ENCODE results near the gene COL11A2.

Gene COL11A2

GRCh38 chr6:33168639-33169038 lies 23.6 kb downstream of the COL11A2 start:
- Histone ChIP-seq H3K4me3 (ENCODE audit: low read depth, low read length) (no peak overlapping the region), H3K36me3 (ENCODE audit: control insufficient read depth, insufficient read depth, low read length) (no peaks in the 10 kb centered on the region), H3K27me3 (ENCODE audit: control insufficient read depth, insufficient read depth, low read length) (peaks cover 15% of the 10 kb centered on the region; the same call in 1 of the 2 replicates), H3K4me1 (ENCODE audit: control insufficient read depth, insufficient read depth, low read length) (no peaks in the 10 kb centered on the region), H3K9me3 (ENCODE audit: control insufficient read depth, insufficient read depth, low read depth, low read length) (no peaks in the 10 kb centered on the region), H3K27ac (ENCODE audit: low read depth, low read length) (no peak overlapping the region), H3K9ac (ENCODE audit: low read length) (no peak overlapping the region)

GRCh38 chr6:33168284-33168601 lies 24.0 kb downstream of the COL11A2 start:
- no peaks in the 10 kb centered on the region for H3K9me3 ChIP-seq (ENCODE audit: control insufficient read depth, insufficient read depth, low read depth, low read length)
- H3K36me3 ChIP-seq (ENCODE audit: control insufficient read depth, insufficient read depth, low read length) = no peaks in the 10 kb centered on the region
- peaks cover 16% of the 10 kb centered on the region; the same call in 1 of the 2 replicates for H3K27me3 ChIP-seq (ENCODE audit: control insufficient read depth, insufficient read depth, low read length)
- no peak overlapping the region for H3K4me3 ChIP-seq (ENCODE audit: low read depth, low read length)
- H3K4me1 ChIP-seq (ENCODE audit: control insufficient read depth, insufficient read depth, low read length) = no peaks in the 10 kb centered on the region
- no peak overlapping the region for H3K27ac ChIP-seq (ENCODE audit: low read depth, low read length)
- no peak overlapping the region for H3K9ac ChIP-seq (ENCODE audit: low read length)

- no peaks in the 10 kb centered on the region for H3K36me3 ChIP-seq (ENCODE audit: control insufficient read depth, insufficient read depth, low read length)
- H3K27ac ChIP-seq (ENCODE audit: low read depth, low read length) = no peak overlapping the region
- no peaks in the 10 kb centered on the region for H3K4me1 ChIP-seq (ENCODE audit: control insufficient read depth, insufficient read depth, low read length)
- H3K27me3 ChIP-seq (ENCODE audit: control insufficient read depth, insufficient read depth, low read length) = peaks cover 18% of the 10 kb centered on the region
- no peak overlapping the region for H3K4me3 ChIP-seq (ENCODE audit: low read depth, low read length)
- no peaks in the 10 kb centered on the region for H3K9me3 ChIP-seq (ENCODE audit: control insufficient read depth, insufficient read depth, low read depth, low read length)
- no peak overlapping the region for H3K9ac ChIP-seq (ENCODE audit: low read length)
Observed at GRCh38 chr6:33167374-33168283, 24.6 kb downstream of the COL11A2 start.

GRCh38 chr6:33166811-33167210 lies 25.5 kb downstream of the COL11A2 start:
- Histone ChIP-seq H3K27ac (ENCODE audit: low read depth, low read length) (no peak overlapping the region), H3K4me3 (ENCODE audit: low read depth, low read length) (no peak overlapping the region), H3K9me3 (ENCODE audit: control insufficient read depth, insufficient read depth, low read depth, low read length) (no peaks in the 10 kb centered on the region), H3K36me3 (ENCODE audit: control insufficient read depth, insufficient read depth, low read length) (no peaks in the 10 kb centered on the region), H3K4me1 (ENCODE audit: control insufficient read depth, insufficient read depth, low read length) (peaks cover 6% of the 10 kb centered on the region; the same call in 1 of the 2 replicates), H3K27me3 (ENCODE audit: control insufficient read depth, insufficient read depth, low read length) (peaks cover 26% of the 10 kb centered on the region), H3K9ac (ENCODE audit: low read length) (no peak overlapping the region)

- Histone ChIP-seq H3K36me3 (ENCODE audit: control insufficient read depth, insufficient read depth, low read length) (no peaks in the 10 kb centered on the region), H3K4me3 (ENCODE audit: low read depth, low read length) (no peak overlapping the region), H3K27ac (ENCODE audit: low read depth, low read length) (no peak overlapping the region), H3K9ac (ENCODE audit: low read length) (no peak overlapping the region), H3K4me1 (ENCODE audit: control insufficient read depth, insufficient read depth, low read length) (peaks cover 7% of the 10 kb centered on the region), H3K27me3 (ENCODE audit: control insufficient read depth, insufficient read depth, low read length) (peaks cover 30% of the 10 kb centered on the region), H3K9me3 (ENCODE audit: control insufficient read depth, insufficient read depth, low read depth, low read length) (no peaks in the 10 kb centered on the region)
Observed at GRCh38 chr6:33166363-33166762, 25.9 kb downstream of the COL11A2 start.

- Histone ChIP-seq H3K9me3 (ENCODE audit: control insufficient read depth, insufficient read depth, low read depth, low read length) (no peaks in the 10 kb centered on the region), H3K4me3 (ENCODE audit: low read depth, low read length) (no peak overlapping the region), H3K27ac (ENCODE audit: low read depth, low read length) (no peak overlapping the region), H3K36me3 (ENCODE audit: control insufficient read depth, insufficient read depth, low read length) (no peaks in the 10 kb centered on the region), H3K27me3 (ENCODE audit: control insufficient read depth, insufficient read depth, low read length) (peaks cover 35% of the 10 kb centered on the region), H3K9ac (ENCODE audit: low read length) (no peak overlapping the region), H3K4me1 (ENCODE audit: control insufficient read depth, insufficient read depth, low read length) (peaks cover 14% of the 10 kb centered on the region)
Observed at GRCh38 chr6:33165581-33166258, 26.5 kb downstream of the COL11A2 start.

GRCh38 chr6:33164665-33165373 lies 27.4 kb downstream of the COL11A2 start:
- H3K4me1 ChIP-seq (ENCODE audit: control insufficient read depth, insufficient read depth, low read length) = peaks cover 15% of the 10 kb centered on the region
- H3K36me3 ChIP-seq (ENCODE audit: control insufficient read depth, insufficient read depth, low read length) = no peaks in the 10 kb centered on the region
- no peak overlapping the region for H3K9ac ChIP-seq (ENCODE audit: low read length)
- H3K4me3 ChIP-seq (ENCODE audit: low read depth, low read length) = no peak overlapping the region
- no peaks in the 10 kb centered on the region for H3K9me3 ChIP-seq (ENCODE audit: control insufficient read depth, insufficient read depth, low read depth, low read length)
- H3K27ac ChIP-seq (ENCODE audit: low read depth, low read length) = no peak overlapping the region
- peaks cover 35% of the 10 kb centered on the region for H3K27me3 ChIP-seq (ENCODE audit: control insufficient read depth, insufficient read depth, low read length)

GRCh38 chr6:33164176-33164575 lies 28.1 kb downstream of the COL11A2 start:
- Histone ChIP-seq H3K9me3 (ENCODE audit: control insufficient read depth, insufficient read depth, low read depth, low read length) (no peaks in the 10 kb centered on the region), H3K4me1 (ENCODE audit: control insufficient read depth, insufficient read depth, low read length) (peaks cover 15% of the 10 kb centered on the region), H3K27me3 (ENCODE audit: control insufficient read depth, insufficient read depth, low read length) (peaks cover 35% of the 10 kb centered on the region), H3K9ac (ENCODE audit: low read length) (no peak overlapping the region), H3K36me3 (ENCODE audit: control insufficient read depth, insufficient read depth, low read length) (no peaks in the 10 kb centered on the region), H3K4me3 (ENCODE audit: low read depth, low read length) (no peak overlapping the region), H3K27ac (ENCODE audit: low read depth, low read length) (no peak overlapping the region)

- no peak overlapping the region for H3K27ac ChIP-seq (ENCODE audit: low read depth, low read length)
- H3K27me3 ChIP-seq (ENCODE audit: control insufficient read depth, insufficient read depth, low read length) = peaks cover 35% of the 10 kb centered on the region
- no peak overlapping the region for H3K4me3 ChIP-seq (ENCODE audit: low read depth, low read length)
- H3K9me3 ChIP-seq (ENCODE audit: control insufficient read depth, insufficient read depth, low read depth, low read length) = no peaks in the 10 kb centered on the region
- H3K9ac ChIP-seq (ENCODE audit: low read length) = no peak overlapping the region
- no peaks in the 10 kb centered on the region for H3K36me3 ChIP-seq (ENCODE audit: control insufficient read depth, insufficient read depth, low read length)
- H3K4me1 ChIP-seq (ENCODE audit: control insufficient read depth, insufficient read depth, low read length) = peaks cover 15% of the 10 kb centered on the region
Observed at GRCh38 chr6:33163540-33163939, 28.7 kb downstream of the COL11A2 start.

GRCh38 chr6:33161354-33162331 lies 30.6 kb downstream of the COL11A2 start:
- Histone ChIP-seq H3K27me3 (ENCODE audit: control insufficient read depth, insufficient read depth, low read length) (peaks cover 35% of the 10 kb centered on the region), H3K4me1 (ENCODE audit: control insufficient read depth, insufficient read depth, low read length) (peaks cover 15% of the 10 kb centered on the region), H3K9me3 (ENCODE audit: control insufficient read depth, insufficient read depth, low read depth, low read length) (no peaks in the 10 kb centered on the region), H3K4me3 (ENCODE audit: low read depth, low read length) (peak overlapping the region; percentile 71), H3K27ac (ENCODE audit: low read depth, low read length) (no peak overlapping the region), H3K9ac (ENCODE audit: low read length) (peak overlapping the region; percentile 62), H3K36me3 (ENCODE audit: control insufficient read depth, insufficient read depth, low read length) (no peaks in the 10 kb centered on the region)
